ENCODE data around the gene GRIP1.

Gene GRIP1

GRCh38 chr12:66707002-66707697 lies 28.3 kb upstream of the GRIP1 start:
- Mint-ChIP-seq H3K27ac (no peak overlapping the region), H3K4me3 (no peak overlapping the region)
- intact Hi-C loops (cut with micrococcal nuclease): no loop called here

GRCh38 chr12:66699738-66700482 lies 21.0 kb upstream of the GRIP1 start:
- Mint-ChIP-seq H3K27ac (no peak overlapping the region), H3K4me1 (ENCODE audit: low read depth) (no peaks in the 10 kb centered on the region), H3K9me3 (no peaks in the 10 kb centered on the region), H3K27me3 (peaks cover 5% of the 10 kb centered on the region), H3K4me3 (no peak overlapping the region), H3K36me3 (ENCODE audit: low read depth) (no peaks in the 10 kb centered on the region)
- intact Hi-C loops (cut with micrococcal nuclease): loop anchor here (10.0 kb wide), 2 partner anchors 425 to 555 kb away; no protein-coding TSS in a partner anchor

More at GRCh38 chr12:66707002-66707697, 28.3 kb upstream of the GRIP1 start:
- H3K27me3 Mint-ChIP-seq: peaks cover 3% of the 10 kb centered on the region
- H3K9me3 Mint-ChIP-seq: no peaks in the 10 kb centered on the region
- no peaks in the 10 kb centered on the region for H3K36me3 Mint-ChIP-seq (ENCODE audit: low read depth)
- H3K4me1 Mint-ChIP-seq (ENCODE audit: low read depth): no peaks in the 10 kb centered on the region

GRCh38 chr12:66698558-66698957 lies 19.7 kb upstream of the GRIP1 start:
- Mint-ChIP-seq H3K36me3 (ENCODE audit: low read depth) (no peaks in the 10 kb centered on the region), H3K4me3 (no peak overlapping the region), H3K27ac (no peak overlapping the region), H3K4me1 (ENCODE audit: low read depth) (no peaks in the 10 kb centered on the region), H3K9me3 (no peaks in the 10 kb centered on the region), H3K27me3 (peaks cover 5% of the 10 kb centered on the region)
- intact Hi-C loops (cut with micrococcal nuclease): loop anchor here (10.0 kb wide), 2 partner anchors 424 to 554 kb away; no protein-coding TSS in a partner anchor

GRCh38 chr12:66697404-66697803 lies 18.5 kb upstream of the GRIP1 start:
- Mint-ChIP-seq H3K9me3 (no peaks in the 10 kb centered on the region), H3K27me3 (peaks cover 2% of the 10 kb centered on the region), H3K4me1 (ENCODE audit: low read depth) (peaks cover 3% of the 10 kb centered on the region), H3K27ac (no peak overlapping the region), H3K36me3 (ENCODE audit: low read depth) (no peaks in the 10 kb centered on the region), H3K4me3 (no peak overlapping the region)
- intact Hi-C loops (cut with micrococcal nuclease): loop anchor here (10.0 kb wide), 2 partner anchors 423 to 553 kb away; no protein-coding TSS in a partner anchor

GRCh38 chr12:66694666-66695613 lies 16.1 kb upstream of the GRIP1 start:
- intact Hi-C loops (cut with micrococcal nuclease): loop anchor here (1.0 to 10.0 kb wide), 3 partner anchors 343 to 550 kb away; no protein-coding TSS in a partner anchor

GRCh38 chr12:66693901-66694513 lies 15.1 kb upstream of the GRIP1 start:
- no peak overlapping the region for H3K27ac Mint-ChIP-seq
- H3K9me3 Mint-ChIP-seq: no peaks in the 10 kb centered on the region
- intact Hi-C loops (cut with micrococcal nuclease): loop anchor here (1.0 to 10.0 kb wide), 3 partner anchors 342 to 549 kb away; no protein-coding TSS in a partner anchor
- no peaks in the 10 kb centered on the region for H3K36me3 Mint-ChIP-seq (ENCODE audit: low read depth)
- no peak overlapping the region for H3K4me3 Mint-ChIP-seq
- no peaks in the 10 kb centered on the region for H3K27me3 Mint-ChIP-seq
- H3K4me1 Mint-ChIP-seq (ENCODE audit: low read depth): peaks cover 20% of the 10 kb centered on the region

More at GRCh38 chr12:66694666-66695613, 16.1 kb upstream of the GRIP1 start:
- Mint-ChIP-seq H3K36me3 (ENCODE audit: low read depth) (no peaks in the 10 kb centered on the region), H3K27me3 (peaks cover 2% of the 10 kb centered on the region), H3K27ac (no peak overlapping the region), H3K9me3 (no peaks in the 10 kb centered on the region), H3K4me1 (ENCODE audit: low read depth) (peaks cover 20% of the 10 kb centered on the region), H3K4me3 (no peak overlapping the region)

- no peaks in the 10 kb centered on the region for H3K9me3 Mint-ChIP-seq
- H3K27ac Mint-ChIP-seq: no peak overlapping the region
- no peaks in the 10 kb centered on the region for H3K36me3 Mint-ChIP-seq (ENCODE audit: low read depth)
- H3K4me1 Mint-ChIP-seq (ENCODE audit: low read depth): peaks cover 20% of the 10 kb centered on the region
- H3K4me3 Mint-ChIP-seq: no peak overlapping the region
- intact Hi-C loops (cut with micrococcal nuclease): loop anchor here (10.0 kb wide), 2 partner anchors 418 to 548 kb away; no protein-coding TSS in a partner anchor
- no peaks in the 10 kb centered on the region for H3K27me3 Mint-ChIP-seq
Measured at GRCh38 chr12:66692986-66693385, 14.1 kb upstream of the GRIP1 start.

- peaks cover 20% of the 10 kb centered on the region for H3K4me1 Mint-ChIP-seq (ENCODE audit: low read depth)
- peak overlapping the region; percentile 32 for H3K27ac Mint-ChIP-seq
- no peaks in the 10 kb centered on the region for H3K27me3 Mint-ChIP-seq
- intact Hi-C loops (cut with micrococcal nuclease): loop anchor here (10.0 kb wide), 2 partner anchors 417 to 547 kb away; no protein-coding TSS in a partner anchor
- no peak overlapping the region for H3K4me3 Mint-ChIP-seq
- no peaks in the 10 kb centered on the region for H3K36me3 Mint-ChIP-seq (ENCODE audit: low read depth)
- H3K9me3 Mint-ChIP-seq: no peaks in the 10 kb centered on the region
Measured at GRCh38 chr12:66692170-66692569, 13.3 kb upstream of the GRIP1 start.

GRCh38 chr12:66688846-66689439 lies 10.1 kb upstream of the GRIP1 start:
- Mint-ChIP-seq H3K27ac (no peak overlapping the region), H3K27me3 (no peaks in the 10 kb centered on the region), H3K4me1 (ENCODE audit: low read depth) (peaks cover 20% of the 10 kb centered on the region), H3K9me3 (no peaks in the 10 kb centered on the region), H3K36me3 (ENCODE audit: low read depth) (no peaks in the 10 kb centered on the region), H3K4me3 (no peak overlapping the region)
- intact Hi-C loops (cut with micrococcal nuclease): loop anchor here (1.0 kb wide), 1 partner anchor 171 kb away; no protein-coding TSS in a partner anchor

GRCh38 chr12:66684222-66684621 lies 5.3 kb upstream of the GRIP1 start:
- Mint-ChIP-seq H3K27me3 (peaks cover 2% of the 10 kb centered on the region), H3K27ac (no peak overlapping the region), H3K36me3 (ENCODE audit: low read depth) (no peaks in the 10 kb centered on the region)

GRCh38 chr12:66683822-66684221 lies 4.9 kb upstream of the GRIP1 start:
- H3K4me3 Mint-ChIP-seq: no peak overlapping the region
- no peaks in the 10 kb centered on the region for H3K9me3 Mint-ChIP-seq
- intact Hi-C loops (cut with micrococcal nuclease): no loop called here

More at GRCh38 chr12:66684222-66684621, 5.3 kb upstream of the GRIP1 start:
- no peaks in the 10 kb centered on the region for H3K4me1 Mint-ChIP-seq (ENCODE audit: low read depth)
- intact Hi-C loops (cut with micrococcal nuclease): no loop called here
- H3K4me3 Mint-ChIP-seq: no peak overlapping the region
- H3K9me3 Mint-ChIP-seq: no peaks in the 10 kb centered on the region

GRCh38 chr12:66683073-66683472 lies 4.2 kb upstream of the GRIP1 start:
- H3K4me1 Mint-ChIP-seq (ENCODE audit: low read depth): no peaks in the 10 kb centered on the region
- H3K27ac Mint-ChIP-seq: no peak overlapping the region
- H3K4me3 Mint-ChIP-seq: no peak overlapping the region
- no peaks in the 10 kb centered on the region for H3K9me3 Mint-ChIP-seq
- no peaks in the 10 kb centered on the region for H3K36me3 Mint-ChIP-seq (ENCODE audit: low read depth)
- intact Hi-C loops (cut with micrococcal nuclease): no loop called here
- H3K27me3 Mint-ChIP-seq: peaks cover 2% of the 10 kb centered on the region

More at GRCh38 chr12:66683822-66684221, 4.9 kb upstream of the GRIP1 start:
- Mint-ChIP-seq H3K27ac (no peak overlapping the region), H3K27me3 (peaks cover 2% of the 10 kb centered on the region), H3K36me3 (ENCODE audit: low read depth) (no peaks in the 10 kb centered on the region), H3K4me1 (ENCODE audit: low read depth) (no peaks in the 10 kb centered on the region)

Data from dendritic cell treated with granulocyte-macrophage colony-stimulating factor and Interleukin-4, amounts not matched to agents 40 ng/mL and 50 ng/mL, for 4 days (primary cell).